HG02798 (cell line): ENCODE results near the gene PCED1A.
A peak's percentile ranks its signal among the peaks of the same experiment; 100 is the strongest.

ENCODE experiments used
- ATAC-seq: cut with Tn5 transposase; IDR thresholded peaks from one replicate; pipeline ENCODE4 v1.9.1; 2021; ENCODE audit warnings: mild to moderate bottlenecking; ENCODE audit not compliant: unreplicated experiment, poor library complexity

PCED1A gene, protein sequence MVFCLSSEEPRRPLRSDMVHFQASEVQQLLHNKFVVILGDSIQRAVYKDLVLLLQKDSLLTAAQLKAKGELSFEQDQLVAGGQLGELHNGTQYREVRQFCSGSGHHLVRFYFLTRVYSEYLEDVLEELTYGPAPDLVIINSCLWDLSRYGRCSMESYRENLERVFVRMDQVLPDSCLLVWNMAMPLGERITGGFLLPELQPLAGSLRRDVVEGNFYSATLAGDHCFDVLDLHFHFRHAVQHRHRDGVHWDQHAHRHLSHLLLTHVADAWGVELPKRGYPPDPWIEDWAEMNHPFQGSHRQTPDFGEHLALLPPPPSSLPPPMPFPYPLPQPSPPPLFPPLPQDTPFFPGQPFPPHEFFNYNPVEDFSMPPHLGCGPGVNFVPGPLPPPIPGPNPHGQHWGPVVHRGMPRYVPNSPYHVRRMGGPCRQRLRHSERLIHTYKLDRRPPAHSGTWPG

DNA sequence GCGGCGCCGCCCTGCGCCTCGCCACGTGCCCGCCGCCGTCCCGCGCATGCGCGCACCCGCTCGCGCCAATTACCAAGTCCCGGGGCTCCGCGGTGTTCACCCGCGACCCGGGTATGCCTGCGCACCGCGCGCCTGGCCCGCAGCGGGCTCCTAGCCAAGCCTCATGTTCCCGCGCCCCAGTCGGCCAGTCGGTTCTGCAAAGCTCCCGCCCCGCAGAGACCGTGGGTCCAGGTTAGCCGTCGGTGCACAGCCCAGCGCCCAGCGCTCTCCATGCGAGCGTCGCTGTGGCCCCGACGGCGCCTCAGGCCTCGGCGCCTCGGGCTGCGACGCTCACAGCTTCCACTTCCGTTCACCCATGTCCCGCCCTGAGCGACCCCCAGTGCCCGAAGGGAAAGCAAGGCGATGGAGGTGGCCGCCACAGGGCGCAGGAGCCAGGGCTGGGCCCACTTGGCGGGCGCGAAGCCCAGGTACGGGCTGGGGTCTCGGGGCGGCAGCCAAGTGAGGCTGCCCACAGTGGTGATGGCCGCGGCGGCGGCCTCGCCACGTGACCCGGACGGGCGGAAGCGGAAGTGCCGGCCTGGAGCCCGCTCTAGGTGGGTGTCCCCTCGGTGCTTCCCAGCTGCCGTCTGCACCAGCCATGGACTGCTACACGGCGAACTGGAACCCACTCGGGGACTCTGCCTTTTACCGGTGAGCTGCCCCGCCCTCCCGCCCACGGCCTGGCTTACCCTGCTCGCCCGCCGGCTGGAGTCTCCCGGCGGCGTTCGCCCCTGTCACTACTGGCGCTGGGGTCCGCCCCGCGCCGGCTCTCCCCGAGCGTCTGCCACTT is at the start of gene PCED1A, which contains the start of gene VPS16:
TSS of gene PCED1A (minus strand) at position 518 of the 829 bp plus-strand sequence. CDS start 743 bp downstream, outside the sequence.
TSS of gene VPS16 (plus strand) at position 608 of the 829 bp plus-strand sequence. CDS start at position 638, 30 bp downstream.
- peak; percentile 95 for ATAC-seq

DNA sequence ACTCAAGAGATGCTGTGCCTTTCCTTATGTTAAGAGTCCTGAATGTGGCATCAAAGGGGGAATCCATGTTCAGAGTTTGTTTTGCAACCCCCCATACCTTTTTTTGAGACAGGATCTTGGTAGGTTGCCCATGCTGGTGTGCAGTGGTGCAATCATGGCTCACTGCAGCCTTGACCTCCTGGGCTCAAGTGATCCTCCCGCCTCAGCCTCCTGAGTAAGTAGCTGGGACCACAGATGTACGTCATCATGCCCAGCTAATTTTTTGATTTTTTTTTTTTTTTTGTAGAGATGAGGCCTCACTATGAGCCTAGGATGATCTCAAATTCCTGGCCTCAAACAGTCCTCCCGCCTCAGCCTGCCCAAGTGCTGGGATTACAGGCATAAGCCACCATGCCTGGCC is 49.3 kb upstream of the PCED1A start:
- ATAC-seq: no peak

DNA sequence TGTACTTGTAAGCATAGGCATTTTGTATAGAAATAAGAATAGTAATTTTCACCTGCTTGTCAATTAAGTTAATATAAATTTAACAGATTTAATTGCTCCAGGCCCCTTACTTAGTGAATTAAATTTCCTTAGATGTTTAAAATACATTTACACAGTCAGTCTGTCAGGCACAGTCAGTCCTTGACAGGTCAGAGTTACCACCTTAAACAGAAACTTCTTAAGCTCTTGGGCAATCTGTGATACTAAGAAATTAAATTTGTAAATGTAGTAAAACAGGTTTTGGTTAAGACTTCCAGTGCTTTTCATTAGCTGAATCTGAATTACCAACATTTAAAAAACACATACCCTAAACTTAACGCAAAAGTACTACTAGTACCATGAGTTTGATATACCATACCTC is 48.8 kb upstream of the PCED1A start:
- ATAC-seq: no peak

DNA sequence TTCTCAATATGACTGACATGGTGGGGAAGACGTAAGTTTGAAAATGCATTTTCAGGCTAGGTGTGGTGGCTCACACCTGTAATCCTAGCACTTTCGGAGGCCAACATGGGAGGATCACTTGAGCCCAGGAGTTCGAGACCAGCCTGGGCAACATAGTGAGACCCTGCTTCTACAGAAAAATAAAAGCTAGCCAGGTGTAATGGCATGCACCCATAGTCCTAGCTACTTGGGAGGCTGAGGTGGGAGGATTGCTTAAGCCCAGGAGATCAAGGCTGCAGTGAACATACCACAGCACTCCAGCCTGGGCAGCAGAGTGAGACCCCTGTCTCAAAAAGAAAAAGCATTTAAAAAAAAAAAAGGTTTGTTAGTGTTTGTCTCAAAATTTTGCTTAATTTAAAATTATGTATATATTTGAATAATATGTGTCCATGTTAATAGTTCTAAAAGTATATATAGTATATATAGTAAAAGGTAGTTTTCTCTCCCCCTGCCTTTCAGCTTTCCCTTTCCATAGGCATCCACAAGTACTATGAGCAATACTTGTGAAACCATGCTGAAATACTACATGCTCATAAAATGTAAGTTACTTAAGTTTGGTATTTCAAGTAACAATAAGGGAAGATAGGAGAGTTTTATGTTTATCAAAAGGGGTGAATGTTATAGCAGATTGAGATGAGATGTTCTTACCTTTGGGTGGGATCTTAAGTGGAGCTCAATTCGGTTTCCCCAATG is 47.9 kb upstream of the PCED1A start:
- no peak for ATAC-seq

DNA sequence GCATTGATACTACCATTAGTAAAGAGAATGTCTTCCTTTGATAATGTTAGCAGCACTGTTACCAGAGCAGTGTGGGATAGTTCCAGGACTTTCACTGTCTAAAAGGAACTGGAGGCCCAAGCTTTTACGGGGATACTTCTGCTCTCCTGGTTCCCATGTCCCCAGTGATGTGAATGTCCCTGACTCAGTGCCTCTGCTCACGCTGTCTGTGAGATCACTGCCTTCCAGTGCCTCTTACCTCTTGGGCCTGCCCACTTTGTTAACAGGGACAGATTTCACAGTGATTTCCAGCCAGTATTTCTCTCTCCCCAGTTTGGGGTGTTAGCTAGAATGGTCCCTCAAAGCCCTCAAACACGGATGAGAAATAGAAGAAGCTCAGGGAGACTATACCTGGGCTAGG is 47.3 kb upstream of the PCED1A start:
- no peak for ATAC-seq

DNA sequence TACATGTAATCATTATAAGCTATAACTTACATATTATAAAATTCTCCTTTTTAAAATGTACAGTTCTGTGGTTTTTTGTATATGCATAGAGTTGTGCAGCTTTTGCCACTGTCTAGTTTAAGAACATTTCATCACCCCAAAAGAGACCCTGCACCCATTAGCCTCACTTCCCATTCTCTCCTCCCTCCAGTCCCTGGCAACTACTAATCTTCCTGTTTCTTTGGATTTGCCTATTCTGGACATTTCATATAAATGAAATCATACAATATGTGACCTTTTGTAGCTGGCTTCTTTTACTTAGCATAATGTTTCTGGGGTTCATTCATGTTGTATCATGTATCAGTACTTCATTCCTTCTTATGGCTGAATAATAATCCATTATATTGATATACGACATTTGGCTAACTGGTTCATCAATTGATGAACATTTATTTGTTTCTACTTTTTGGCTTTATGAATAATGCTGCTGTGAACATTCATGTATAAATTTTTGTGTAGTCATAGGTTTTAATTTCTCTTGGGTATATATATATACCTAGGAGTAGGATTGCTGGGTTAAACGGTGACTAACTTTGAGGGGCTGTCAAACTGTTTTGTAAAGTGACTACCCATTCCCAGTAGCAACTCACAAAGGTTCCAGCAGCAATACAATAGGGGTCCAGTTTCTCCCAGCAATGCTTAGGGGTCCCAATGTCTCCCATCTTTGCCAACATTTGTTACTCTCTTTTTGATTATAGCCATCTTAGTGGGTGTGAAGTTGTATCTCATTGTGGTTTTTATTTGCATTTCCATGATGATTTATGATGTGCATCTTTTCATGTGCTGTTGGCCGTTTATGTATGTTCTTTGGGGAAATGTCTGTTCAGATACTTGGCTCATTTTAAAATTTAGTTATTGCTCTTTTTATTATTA is 43.5 kb upstream of the PCED1A start:
- ATAC-seq: no peak

DNA sequence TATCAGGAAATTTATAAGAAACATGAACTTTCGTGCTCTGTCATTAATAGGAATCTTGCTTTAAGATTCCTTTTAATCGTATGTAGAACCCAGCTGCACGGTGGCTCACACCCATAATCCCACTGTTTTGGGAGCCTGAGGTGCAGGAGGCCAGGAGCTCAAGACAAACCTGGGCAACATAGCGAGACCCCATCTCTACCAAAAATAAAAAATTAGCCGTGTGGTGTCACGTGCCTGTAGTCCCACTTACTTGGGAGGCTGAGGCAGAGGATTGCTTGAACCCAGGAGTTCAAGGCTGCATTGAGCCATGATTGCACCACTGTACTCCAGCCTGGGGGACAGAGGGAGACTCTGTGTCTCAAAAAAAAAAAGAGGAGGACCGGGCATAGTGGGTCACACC is 40.2 kb upstream of the PCED1A start:
- no peak for ATAC-seq

DNA sequence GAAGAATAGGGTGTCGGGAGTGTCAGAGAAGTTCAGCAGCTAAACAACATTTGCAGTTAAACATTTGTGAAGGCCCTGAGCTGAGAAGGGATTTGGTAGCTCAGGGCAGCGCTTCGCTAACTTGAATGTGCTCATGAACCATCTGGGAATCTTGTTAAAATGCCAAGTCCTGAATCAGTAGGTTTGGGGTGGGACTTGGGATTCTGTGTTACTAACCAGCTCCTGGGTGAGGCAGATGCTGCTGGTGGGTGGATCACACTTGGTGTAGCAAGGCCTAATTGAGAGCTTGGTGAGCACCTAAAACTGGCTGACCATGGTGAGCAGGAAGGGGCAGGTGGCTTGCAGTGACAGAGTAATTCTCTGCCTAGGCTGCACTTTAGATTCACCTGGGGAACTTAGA is 38.7 kb upstream of the PCED1A start:
- ATAC-seq: no peak

DNA sequence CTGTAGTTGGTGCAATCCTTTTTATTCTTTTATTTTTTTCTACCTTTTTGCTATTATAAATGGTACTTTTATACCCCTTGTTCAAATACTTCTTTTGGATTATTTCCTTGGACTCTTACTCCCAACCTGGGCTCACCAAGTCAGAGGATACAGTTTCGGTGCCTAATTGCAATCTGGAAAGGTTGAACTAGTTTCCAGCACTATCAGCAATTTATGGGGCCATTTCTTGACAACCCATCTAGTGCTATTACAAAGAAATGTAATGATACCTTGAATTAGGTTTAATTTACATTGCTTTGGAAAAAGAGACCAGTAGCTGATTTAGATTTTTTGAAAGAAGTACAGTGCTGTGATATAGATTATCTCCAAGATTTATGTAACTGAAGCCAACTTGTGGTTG is 38.1 kb upstream of the PCED1A start:
- no peak for ATAC-seq

DNA sequence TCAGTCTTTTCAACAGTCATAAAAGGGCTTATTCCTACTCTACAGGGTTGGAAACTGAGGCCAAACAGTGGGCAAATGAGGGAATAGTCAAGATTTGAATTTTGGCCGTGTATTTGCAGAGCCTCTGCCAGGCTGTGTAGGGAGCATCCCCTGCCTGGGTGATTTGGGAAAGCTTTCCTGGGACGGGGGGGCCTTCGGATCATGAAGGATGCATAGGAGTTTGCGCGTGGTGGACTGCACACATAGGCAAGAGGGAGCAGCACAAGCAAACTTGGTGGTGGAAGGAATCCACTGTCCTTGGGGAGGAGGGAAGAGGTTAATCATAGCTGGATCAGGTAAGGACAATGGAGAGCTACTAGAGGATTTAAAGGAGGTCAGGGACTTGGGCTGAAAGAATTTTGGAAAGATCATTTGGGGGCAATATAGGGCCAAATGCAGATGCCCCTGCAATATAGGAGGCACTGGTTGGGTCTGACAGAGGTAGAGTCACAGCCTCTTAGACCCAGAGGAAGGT is 35.3 kb upstream of the PCED1A start:
- no peak for ATAC-seq

DNA sequence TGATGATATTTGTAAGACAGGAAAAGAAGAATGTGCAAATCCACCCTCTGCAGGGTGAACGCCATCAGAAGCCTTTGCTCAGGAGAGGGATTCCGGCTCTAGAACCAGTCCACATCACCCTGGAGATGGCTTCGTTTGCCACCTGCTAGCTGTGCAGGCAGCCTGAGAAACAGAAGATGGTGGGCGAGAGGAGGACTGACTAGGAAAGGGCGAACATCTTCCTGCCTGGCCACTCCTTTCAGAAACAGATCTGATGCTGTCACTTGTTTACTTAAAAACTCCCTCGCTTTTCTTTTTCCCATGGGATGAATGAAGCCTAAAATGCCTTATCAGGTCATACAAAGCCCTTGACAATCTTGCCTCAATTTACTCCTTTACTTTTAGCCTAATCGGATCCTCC is 34.0 kb upstream of the PCED1A start:
- ATAC-seq: no peak

DNA sequence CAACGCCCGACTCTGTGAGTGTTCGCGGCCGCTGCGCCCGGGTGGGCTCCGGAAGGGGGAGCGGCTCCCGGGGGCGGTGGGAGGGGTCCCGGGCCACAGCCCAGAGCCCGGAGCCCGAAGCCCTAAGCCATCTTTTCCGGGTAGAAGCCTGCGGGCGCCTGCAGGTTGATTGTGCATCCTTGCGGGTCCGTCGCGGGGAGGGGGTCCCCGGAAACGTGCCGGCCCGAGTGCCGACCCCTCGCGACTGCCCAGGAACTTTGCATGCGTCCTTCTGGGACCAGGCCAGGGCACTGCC is 33.2 kb upstream of the PCED1A start:
- no peak for ATAC-seq

DNA sequence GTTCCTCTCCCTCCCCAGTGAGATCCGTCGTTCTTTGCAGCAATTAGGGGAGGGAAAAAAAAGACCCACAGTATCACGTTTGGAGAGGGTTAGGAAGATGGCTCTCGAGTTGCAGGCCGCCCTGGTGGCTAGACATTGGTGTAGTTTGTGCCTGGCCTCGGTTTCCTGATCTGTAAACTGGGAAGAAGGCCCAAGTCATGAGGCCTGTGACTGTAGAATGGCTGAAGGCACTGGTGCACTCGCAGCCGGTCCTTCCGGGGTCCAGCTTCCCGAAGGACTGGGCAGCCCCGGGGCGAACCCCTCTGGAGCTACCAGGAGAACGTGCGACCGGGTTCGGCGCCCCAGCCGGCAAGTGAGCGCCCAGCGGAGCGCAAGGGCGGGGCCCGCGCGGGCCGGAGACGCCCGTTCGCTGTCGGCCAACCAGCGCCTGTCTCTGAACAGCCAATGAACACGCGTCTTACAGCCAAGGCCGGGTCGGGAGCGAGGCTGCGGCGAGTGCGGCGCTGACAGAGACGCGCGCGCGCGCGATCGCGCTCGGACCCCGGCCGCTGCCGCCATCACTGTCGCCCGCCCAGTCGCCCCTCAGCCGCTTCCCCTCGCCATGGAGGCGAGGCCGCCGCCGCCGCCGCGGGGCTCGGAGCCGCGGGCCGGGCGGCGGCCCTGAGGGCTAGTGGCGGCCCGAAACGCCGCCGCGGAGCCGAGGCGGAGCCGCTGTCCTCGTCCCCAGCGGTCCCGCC is 32.7 kb upstream of the PCED1A start, which contains the start of gene PTPRA:
TSS of gene PTPRA (plus strand) at position 472 of the 737 bp plus-strand sequence. CDS start 90,797 bp downstream, outside the sequence.
- peak; percentile 95 for ATAC-seq

DNA sequence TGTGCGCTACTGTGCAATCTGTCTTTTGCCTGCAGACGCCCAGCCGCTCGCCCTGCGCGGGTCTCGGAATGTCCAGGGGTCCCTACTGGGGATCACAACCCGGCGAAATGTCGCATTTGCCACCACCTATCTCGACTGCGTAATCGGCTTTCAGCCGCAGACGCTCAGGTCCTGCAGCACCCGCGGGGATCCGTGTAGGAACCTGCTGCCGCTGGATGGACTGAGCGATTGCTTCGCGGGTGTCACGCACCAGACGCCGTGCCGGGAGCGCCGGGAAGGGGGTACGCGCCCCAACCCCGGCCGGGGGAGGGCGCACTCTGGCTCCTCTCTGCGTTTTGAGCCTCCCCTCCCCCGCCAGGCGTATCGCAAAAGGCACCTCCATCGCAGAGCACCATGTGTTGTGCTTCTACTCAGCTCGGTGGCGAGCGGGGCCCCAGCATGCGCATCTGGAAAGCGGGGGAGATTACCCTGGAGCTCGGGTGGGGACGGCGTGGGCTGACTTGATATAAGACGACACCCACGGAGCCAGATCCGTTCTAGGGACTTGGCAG is 32.1 kb upstream of the PCED1A start:
- peak; percentile 31 for ATAC-seq

DNA sequence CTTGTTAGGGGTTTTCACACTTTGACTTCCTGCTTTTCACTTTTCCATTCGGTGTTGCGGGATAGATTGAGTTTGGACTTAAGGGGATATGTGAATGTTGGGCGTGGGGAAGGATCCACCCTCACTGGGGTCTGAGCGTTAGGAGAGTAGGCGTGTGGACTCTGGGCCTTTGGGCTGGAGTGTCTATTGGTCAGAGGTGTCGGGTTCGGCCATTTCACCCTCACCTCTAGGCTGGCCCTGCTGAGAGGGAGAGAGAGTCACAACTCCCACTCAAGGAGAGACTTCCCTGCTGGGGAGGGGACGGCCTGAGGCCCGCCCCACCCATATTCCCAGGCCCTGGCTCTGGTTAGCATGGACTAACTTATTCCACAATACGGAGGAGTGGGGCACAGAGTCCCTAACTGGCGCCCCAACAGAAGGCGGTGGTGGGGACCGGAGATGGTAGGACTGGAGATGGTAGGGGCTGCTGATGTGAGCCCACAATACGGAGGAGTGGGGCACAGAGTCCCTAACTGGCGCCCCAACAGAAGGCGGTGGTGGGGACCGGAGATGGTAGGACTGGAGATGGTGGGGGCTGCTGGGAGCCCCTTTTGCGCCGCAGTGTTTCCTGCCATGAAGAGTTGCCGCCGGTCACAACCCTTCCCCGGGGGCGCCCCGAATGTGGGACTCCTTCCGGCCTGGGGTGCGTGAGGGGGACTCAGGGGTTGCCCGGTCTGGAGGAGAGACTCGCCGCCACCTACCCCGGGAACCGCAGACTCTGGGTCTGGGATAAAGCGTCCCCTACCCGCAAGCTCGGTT is 31.4 kb upstream of the PCED1A start:
- ATAC-seq: no peak

DNA sequence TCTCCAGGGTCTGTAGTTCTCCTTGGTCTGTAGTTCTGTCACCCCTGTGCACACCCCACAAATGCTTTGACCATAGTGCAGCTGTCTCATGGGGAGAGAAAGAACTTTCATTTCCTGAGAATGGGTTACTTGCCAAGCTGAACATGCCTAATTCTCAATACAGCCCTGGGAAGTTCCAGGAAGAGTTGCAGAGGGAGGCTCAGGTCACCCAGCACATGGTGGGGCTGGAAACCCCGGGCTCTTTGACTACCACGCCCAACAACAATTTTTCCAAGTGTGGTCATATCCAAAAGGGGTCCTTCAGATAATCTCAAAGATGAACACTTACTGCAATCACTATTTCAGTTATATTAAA is 30.6 kb upstream of the PCED1A start:
- ATAC-seq: no peak

DNA sequence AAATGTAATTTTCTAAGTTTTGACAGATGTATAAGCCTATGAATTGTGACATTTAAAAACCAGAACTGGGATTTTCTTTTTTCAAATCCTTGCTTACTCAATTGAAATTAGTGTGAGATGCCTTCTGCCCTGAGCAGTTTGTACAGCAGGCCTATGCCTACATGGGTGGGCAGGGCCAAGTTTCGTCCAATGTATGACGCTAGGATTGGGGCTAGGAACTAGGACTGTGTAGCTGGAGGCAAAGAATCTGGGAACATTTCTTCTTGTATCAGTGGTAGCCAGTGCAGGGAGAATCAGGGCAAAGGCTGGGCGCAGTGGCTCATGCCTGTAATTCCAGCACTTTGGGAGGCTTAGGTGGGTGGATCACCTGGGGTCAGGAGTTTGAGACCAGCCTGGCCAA is 28.9 kb upstream of the PCED1A start:
- ATAC-seq: no peak
